Uterus (tissue), 4 donors: Measurements from ENCODE around the gene PLXND1. TPM values are rescaled to one million over a fixed set of nuclear protein-coding genes. Genes with fewer than 3 reads are reported as not detected.
A peak's percentile ranks its signal among the peaks of the same experiment; 100 is the strongest.

ENCODE experiments used
- DNase-seq, 2 donors: peaks; one replicate each; pipeline ENCODE4 v3.0.0-alpha.2; 2019 to 2020
- H3K27ac ChIP-seq, 2 donors: fragments of 200-600 bp; sonication (generic); 1 replicate in 1 of 2; 2 replicates in 1 of 2; pipeline ENCODE4 v1.5.1; 2016 to 2018
- H3K27me3 ChIP-seq, 2 donors: fragments of 200-600 bp; sonication (generic); one replicate each; pipeline ENCODE4 v1.5.1; 2018 to 2019; ENCODE audit warnings: control low read depth in 1 of 2
- H3K36me3 ChIP-seq, 2 donors: fragments of 200-600 bp; sonication (generic); one replicate each; pipeline ENCODE4 v1.5.1; 2019; ENCODE audit warnings: control low read depth in 1 of 2
- H3K4me1 ChIP-seq, 2 donors: fragments of 200-600 bp; sonication (generic); one replicate each; pipeline ENCODE4 v1.5.1; 2018 to 2019; ENCODE audit warnings: control low read depth in 1 of 2
- H3K4me3 ChIP-seq, 2 donors: fragments of 200-600 bp; sonication (generic); 1 replicate in 1 of 2; 2 replicates in 1 of 2; pipeline ENCODE4 v1.5.1; 2018 to 2019; ENCODE audit warnings: mild to moderate bottlenecking in 1 of 2
- H3K9me3 ChIP-seq, 2 donors: fragments of 200-600 bp; sonication (generic); one replicate each; pipeline ENCODE4 v1.5.1; 2019; ENCODE audit warnings: control low read depth in 1 of 2
- POLR2A ChIP-seq, 2 donors: fragments of 450-650 bp; IDR thresholded peaks; one replicate each; pipeline ENCODE4 v1.6.1; 2016; ENCODE audit warnings: antibody characterized with exemption in 2 of 2, mild to moderate bottlenecking in 1 of 2, moderate library complexity in 1 of 2
- intact Hi-C: fragments of 100-400 bp; cut with DNase I; formaldehyde crosslinking; loops from one replicate; pipeline ENCODE4 v1.15.1; 2023; ENCODE audit warnings: low total_unique reads
- total RNA-seq, 4 donors: library from RNA; depleted of rRNA in 3 of 4; stranded (reverse); fragments of >200 nt in 3 of 4; gene quantifications; one replicate each; pipeline versions ENCODE4 v1.1.0 to v1.2.4, GENCODE V29; 2014 to 2023
- TF ChIP-seq, protein P1 (sequence below), 4 experiments: fragments of 200-600 bp in 2 of 4; fragments of 450-650 bp in 2 of 4; sonication (generic) in 2 of 4; IDR thresholded peaks; one replicate each; pipeline ENCODE4 v1.5.1; 2016 to 2019; ENCODE audit warnings: antibody characterized with exemption in 4 of 4, mild to moderate bottlenecking in 2 of 4, moderate library complexity in 1 of 4
- donor health status: DM: yes; HTN: yes; CAD: no.

Gene PLXND1
- total RNA-seq, 4 donors from 2014 or later, result 54.7 to 343 (median 121) TPM

- intact Hi-C loops, result no loop called here
- Histone ChIP-seq H3K27me3 (no peaks in the 10 kb centered on the region), H3K4me3 (no peak overlapping the region), H3K27ac (no peak overlapping the region), H3K36me3 (no peaks in the 10 kb centered on the region), H3K9me3 (no peaks in the 10 kb centered on the region), H3K4me1 (peaks cover 0 to 14% of the 10 kb centered on the region in 2 donors)
- TF ChIP-seq, protein P1, sequence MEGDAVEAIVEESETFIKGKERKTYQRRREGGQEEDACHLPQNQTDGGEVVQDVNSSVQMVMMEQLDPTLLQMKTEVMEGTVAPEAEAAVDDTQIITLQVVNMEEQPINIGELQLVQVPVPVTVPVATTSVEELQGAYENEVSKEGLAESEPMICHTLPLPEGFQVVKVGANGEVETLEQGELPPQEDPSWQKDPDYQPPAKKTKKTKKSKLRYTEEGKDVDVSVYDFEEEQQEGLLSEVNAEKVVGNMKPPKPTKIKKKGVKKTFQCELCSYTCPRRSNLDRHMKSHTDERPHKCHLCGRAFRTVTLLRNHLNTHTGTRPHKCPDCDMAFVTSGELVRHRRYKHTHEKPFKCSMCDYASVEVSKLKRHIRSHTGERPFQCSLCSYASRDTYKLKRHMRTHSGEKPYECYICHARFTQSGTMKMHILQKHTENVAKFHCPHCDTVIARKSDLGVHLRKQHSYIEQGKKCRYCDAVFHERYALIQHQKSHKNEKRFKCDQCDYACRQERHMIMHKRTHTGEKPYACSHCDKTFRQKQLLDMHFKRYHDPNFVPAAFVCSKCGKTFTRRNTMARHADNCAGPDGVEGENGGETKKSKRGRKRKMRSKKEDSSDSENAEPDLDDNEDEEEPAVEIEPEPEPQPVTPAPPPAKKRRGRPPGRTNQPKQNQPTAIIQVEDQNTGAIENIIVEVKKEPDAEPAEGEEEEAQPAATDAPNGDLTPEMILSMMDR (IDR thresholded peaks at IDR 0.05), result no peak
- TF ChIP-seq POLR2A (IDR thresholded peaks at IDR 0.05), result no peak
- no peak for DNase-seq
Measured at GRCh38 chr3:129572603-129573002, 33.9 kb downstream of the PLXND1 start.

DNA sequence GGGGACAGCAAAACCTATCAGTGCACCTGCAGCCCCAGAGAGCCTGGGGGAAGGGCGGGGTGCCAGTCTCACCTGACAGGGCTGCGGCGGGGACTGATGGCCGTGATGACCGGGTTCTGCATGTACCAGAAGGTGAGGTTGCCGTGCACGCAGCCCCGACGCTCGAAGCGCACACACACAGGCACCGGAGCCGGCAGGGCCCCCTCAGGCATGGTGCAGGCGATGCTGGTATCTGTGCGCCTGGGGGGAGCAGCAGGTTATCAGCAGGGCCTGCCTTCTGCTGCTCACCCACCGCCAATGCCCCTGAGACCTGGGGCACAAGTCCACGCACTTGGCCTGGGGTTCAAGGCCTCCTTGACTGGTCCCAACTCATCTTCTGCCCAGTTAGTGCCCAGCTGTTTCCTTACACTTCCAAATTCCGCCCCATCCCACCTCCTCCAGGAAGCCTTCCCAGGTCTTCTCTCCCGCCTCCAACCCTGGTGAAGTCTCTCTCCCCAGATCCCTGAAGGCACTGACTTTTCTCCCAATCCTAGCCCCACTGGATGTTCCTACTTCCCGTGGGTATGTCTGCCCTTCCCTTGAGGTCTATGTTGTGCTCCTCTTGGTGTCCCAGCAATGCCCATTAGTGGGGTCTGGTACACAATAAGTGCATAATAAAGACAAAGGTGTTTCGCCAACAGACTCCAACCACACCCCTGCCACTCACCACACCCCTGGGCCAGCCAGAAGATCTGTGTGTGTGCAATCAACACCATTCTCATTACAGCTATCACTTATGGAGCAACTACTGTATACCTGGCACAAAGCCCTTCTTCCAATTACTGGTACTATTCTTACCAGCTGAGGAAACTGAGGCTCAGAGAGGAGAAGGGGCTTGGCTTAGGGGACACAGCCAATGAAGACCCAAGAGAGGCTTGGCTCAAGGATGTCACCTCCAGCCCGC lies 34.6 kb downstream of the PLXND1 start:
- intact Hi-C loops, result no loop called here
- DNase-seq, result no peak
- Histone ChIP-seq H3K9me3 (no peaks in the 10 kb centered on the region), H3K4me1 (peaks cover 0 to 15% of the 10 kb centered on the region in 2 donors), H3K27ac (no peak overlapping the region), H3K36me3 (no peaks in the 10 kb centered on the region), H3K27me3 (no peaks in the 10 kb centered on the region), H3K4me3 (no peak overlapping the region)
- no peak for TF ChIP-seq POLR2A (IDR thresholded peaks at IDR 0.05)
- TF ChIP-seq, protein P1 (IDR thresholded peaks at IDR 0.05), result no peak

DNA sequence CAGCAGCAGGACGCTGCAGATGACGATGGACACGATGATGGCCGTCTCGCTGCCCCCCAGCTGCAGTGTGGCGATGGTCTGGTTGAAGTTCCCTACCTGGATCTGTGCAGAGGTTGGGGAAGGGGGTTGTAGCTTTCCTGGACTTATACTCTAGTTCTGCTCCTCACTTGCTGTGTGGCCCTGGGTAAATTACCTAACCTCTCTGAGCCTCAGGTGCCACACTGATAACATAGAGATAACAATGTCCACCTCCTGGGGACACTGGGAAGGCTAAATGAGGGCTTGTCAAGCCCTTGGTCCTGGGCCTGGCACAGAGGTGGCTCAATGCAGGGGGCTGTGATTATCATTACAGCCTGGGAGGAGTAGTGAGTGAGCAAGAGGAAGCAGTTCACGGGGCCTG lies 36.6 kb downstream of the PLXND1 start:
- Histone ChIP-seq H3K27ac (no peak overlapping the region), H3K36me3 (no peaks in the 10 kb centered on the region), H3K9me3 (no peaks in the 10 kb centered on the region), H3K4me1 (peaks cover 0 to 22% of the 10 kb centered on the region in 2 donors), H3K4me3 (no peak overlapping the region), H3K27me3 (no peaks in the 10 kb centered on the region)
- DNase-seq, result no peak
- TF ChIP-seq POLR2A (IDR thresholded peaks at IDR 0.05), result no peak
- intact Hi-C loops, result no loop called here

DNA sequence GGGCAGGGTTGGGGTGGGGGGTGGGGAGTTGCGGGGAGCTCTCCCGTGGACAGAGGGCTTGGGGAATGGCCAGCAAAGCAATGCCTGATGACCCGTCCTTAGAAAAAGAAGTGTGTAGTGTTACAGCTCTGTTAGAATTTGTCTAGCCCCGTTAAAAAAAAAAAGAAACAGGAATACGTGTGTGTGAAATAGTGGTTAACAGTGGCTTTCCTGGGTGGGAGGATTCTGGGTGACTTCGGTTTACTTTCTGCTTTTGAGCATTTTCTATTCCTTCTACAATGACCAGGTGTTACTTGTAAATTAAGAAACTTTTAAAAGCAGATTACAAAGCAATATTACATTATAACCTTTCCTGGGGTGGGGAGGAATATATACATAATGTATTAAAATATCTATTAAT lies 38.5 kb downstream of the PLXND1 start:
- intact Hi-C loops, result no loop called here
- TF ChIP-seq, protein P1 (IDR thresholded peaks at IDR 0.05), result no peak
- TF ChIP-seq POLR2A (IDR thresholded peaks at IDR 0.05), result no peak
- Histone ChIP-seq H3K4me3 (no peak overlapping the region), H3K27me3 (no peaks in the 10 kb centered on the region), H3K36me3 (no peaks in the 10 kb centered on the region), H3K27ac (peak overlapping the region; percentile 47 to 50), H3K9me3 (no peaks in the 10 kb centered on the region), H3K4me1 (peaks cover 7 to 33% of the 10 kb centered on the region in 2 donors)
- no peak for DNase-seq

DNA sequence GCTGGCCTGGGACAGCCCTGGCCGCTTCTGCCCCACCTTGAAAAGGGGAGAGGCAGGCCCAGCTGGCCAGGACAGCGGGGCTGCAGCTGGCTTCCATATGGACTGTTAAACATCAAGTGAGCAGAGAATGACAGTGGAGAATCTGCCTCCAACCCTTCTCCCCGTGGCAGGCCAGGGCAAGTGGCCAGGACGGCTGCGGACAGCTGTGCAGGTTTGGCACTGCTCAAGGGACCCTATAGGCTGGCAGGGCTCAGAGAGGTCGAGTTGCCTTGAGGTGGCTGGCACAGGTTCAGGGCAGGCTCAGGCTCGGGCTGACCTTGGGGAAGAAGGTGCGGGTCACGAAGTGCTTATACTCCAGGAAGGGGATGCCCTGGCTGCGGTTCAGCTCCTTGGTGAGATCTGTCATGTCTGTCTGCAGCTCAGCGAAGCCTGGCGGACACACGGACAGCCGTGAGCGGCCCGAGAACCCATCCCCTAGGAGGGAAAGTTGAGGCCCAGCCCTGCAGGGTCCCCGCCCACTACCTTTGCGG lies 39.2 kb downstream of the PLXND1 start:
- Histone ChIP-seq H3K27ac (peak overlapping the region; percentile 47 to 50), H3K4me1 (peaks cover 7 to 33% of the 10 kb centered on the region in 2 donors), H3K27me3 (no peaks in the 10 kb centered on the region), H3K4me3 (no peak overlapping the region), H3K9me3 (no peaks in the 10 kb centered on the region), H3K36me3 (no peaks in the 10 kb centered on the region)
- peak in 1 of 2 donors; percentile 68 for DNase-seq
- intact Hi-C loops, result no loop called here
- TF ChIP-seq POLR2A (IDR thresholded peaks at IDR 0.05), result no peak
- TF ChIP-seq, protein P1 (IDR thresholded peaks at IDR 0.05), result no peak
